Fibroblast of peridontal ligament (primary cell): ENCODE results near the gene ASB13.
"Not testable (repeated sequence)": the region's sequence is repeated elsewhere in the genome, so short reads cannot be mapped to it uniquely, and the experiment has no call there.

Experiments
- DNase-seq: peaks from one replicate; pipeline ENCODE4 v3.0.0-alpha.2; 2010; ENCODE audit errors: extremely low read depth

The ASB13 gene

DNA sequence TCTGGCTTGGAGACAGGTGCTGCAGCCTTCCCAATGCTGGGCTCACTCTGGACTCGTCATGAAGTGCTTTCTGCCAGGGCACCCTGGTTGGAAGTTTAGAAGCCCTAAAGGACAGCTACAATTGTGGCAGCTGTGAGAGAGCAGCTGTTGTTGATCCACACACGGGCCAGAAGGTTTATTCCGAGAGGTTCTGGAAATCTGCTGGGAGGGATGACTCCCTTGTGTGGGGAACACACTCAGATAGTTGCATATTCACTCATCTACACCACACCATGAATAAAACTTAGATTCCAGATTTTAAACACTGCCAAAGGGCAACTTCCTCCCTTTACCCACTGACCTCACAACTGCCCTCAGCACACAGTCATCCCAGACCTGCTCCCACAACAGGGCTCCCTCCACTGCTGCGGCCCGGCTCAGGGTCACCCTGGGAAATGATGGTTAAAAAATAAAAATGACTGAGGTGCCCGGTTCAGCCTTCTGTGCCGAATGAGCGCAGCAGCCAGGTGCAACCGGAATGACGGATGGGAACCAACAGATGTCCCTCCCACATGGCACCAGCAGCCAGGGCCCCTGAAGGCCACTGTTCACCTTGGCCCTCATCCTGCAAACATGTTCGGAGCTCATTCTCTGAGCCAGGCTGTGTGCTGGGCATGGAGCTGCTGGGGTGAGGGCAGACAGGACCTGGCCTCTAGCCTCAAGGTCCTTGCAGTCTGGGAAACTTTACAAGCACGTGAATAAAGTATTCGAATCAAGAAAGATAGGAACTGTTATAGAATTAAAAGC, 40.2 kb downstream of the ASB13 start:
- DNase-seq: no peak

DNA sequence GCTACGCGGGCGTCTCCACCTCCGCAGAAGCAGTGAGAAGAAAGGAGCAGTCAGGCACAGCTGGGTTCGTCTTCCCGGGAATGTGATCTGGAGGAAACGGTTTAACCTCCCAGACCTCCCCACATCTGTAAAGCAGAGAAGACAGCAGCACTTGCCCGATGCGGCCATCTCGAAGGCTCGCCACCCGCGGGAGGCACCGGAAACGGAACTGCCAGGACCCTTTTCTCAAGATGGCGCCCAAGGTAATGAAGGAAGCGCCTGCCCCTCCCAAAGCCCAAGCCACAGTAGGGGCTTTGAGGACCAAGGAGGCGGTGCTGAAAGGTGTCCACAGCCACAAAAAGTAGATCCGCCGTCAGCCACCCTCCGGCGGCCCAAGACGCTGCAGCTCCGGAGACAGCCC, 41.7 kb downstream of the ASB13 start:
- DNase-seq: no peak

- DNase-seq: peak; percentile 72
Observed at GRCh38 chr10:5623081-5623748, 43.2 kb downstream of the ASB13 start.

DNA sequence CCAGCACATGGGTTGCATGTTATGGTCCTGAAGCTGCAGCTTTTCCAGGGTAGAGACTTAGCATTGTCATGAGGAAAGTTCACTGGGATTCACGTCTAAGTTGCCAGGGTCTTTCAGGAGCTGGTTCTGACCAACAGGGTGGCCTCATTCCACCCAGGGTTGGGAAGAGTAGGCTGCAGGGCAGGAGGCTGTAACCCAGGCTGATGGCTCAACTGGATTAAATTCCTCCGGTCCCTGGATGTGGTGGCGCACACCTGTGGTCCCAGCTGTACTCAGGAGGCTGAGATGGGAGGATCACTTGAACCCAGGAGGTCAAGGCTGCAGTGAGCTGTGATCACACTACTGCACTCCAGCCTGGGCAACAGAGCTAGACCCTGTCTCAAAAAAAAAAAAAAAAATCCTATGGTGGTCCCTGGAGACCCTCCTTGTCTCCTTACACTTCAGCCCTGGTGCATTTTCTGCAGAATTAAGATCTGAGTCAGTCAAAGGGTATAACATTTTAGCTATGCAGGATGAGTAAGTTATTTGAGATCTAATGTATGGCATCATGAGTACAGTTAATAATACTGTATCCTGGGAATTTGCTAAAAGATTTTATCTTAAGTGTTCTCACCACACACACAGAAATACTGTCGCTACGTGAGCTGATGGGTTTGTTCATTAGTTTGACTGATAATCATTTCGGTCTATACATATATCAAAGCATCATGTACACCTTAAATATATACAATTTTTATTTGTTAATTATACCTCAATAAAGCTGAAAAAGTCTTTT, 44.0 kb downstream of the ASB13 start:
- no peak for DNase-seq

DNA sequence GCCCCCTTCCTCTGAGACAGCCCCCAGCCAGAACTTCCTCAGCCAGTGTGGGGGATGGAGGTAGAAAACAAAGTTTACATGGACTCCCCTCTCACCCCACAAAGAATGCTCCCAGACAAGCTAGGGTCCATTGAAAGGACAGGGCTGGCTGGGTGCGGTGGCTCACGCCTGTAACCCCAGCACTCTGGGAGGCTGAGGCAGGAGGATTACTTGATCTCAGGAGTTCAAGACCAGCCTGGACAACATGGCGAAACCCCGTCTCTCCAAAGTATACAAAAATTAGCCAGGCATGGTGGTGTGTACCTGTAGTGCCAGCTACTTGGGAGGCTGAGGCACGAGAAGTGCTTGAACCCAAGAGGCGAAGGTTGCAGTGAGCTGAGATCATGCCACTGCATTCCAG, 45.0 kb downstream of the ASB13 start:
- DNase-seq: not testable (repeated sequence)

DNA sequence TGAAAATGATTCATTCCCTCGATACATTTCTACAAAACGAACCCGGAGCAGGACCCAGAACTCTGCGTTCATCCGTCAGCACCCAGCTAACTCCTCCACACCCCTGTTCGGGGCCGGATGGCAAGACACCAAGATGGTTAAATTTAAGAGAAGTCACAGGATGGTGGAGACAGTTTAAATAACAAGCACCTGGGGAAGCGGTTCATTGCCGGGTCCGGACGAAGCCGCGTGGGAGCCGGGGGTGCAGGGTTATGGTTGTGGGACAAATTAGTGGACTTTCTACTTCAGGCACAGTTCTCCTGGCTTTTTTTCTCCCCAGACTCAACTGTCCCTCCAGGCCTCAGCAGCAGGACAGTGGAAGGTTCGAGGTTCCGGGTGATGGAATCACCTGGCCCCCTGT, 45.4 kb downstream of the ASB13 start:
- no peak for DNase-seq

DNA sequence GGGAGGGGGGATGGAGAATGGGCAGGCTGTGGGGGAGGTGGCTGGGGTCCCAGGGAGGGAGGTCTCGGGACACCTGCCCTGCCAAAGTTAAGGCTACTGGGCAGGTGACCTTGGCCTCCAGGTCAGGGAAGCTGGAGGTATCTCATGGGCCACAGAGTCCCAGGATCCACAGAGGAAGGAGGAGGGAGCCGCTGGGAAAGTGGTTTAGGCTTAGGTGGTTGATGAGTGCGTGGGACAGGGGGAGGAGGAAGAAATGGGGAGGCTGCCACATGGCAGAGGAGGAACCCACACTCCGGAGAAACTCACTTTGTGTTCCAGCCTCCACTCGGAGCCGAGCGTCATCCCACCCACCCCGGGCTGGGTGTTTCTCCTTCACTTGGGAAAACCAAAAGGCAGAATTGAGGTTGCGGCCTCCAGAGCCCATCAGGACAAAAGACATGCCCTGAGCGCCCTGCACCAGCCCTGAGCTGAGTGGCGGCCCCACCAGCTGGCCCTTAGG, 46.1 kb downstream of the ASB13 start:
- DNase-seq: peak; percentile 47

- DNase-seq: peak; percentile 90
Observed at GRCh38 chr10:5619362-5620211, 46.8 kb downstream of the ASB13 start.

DNA sequence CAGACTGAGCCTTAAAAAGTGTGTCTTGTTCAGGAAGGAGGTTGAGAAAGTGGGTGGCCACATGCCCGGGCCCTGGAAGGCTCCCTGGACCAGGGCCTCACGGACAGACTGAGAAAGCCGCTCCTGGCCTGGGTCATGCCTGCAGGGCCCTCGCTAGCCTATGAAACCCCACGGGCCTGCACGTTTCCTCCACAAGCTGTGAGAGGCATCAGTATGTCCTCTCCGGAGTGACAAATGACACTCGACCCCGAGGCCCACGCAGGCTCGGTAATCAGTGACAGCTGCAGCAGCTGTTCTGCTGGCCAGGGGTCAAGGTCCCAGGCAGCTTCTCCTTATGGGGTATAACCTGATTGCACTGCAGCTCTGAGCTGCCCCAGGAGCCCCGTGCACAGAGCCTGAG, 47.6 kb downstream of the ASB13 start:
- DNase-seq: peak; percentile 38

DNA sequence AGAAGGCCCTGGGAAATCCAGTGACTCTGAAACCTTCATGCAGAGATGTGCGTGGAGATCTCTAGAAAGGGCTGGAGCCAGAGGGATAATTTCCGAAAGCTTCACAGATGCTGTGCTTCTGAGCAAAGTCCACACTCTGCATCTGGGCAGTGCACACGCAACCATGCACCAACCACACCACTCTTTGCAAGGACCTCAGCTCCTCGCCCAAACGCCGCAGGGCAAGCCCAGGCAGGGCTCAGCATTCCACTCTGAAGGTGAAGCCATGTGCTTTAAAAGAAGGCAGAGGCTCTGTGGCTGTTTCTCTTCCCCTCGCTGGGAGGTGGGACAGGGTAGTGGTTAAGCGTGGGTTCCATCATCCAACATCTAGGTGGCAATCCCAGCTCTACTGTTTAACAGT, 48.4 kb downstream of the ASB13 start:
- DNase-seq: no peak

DNA sequence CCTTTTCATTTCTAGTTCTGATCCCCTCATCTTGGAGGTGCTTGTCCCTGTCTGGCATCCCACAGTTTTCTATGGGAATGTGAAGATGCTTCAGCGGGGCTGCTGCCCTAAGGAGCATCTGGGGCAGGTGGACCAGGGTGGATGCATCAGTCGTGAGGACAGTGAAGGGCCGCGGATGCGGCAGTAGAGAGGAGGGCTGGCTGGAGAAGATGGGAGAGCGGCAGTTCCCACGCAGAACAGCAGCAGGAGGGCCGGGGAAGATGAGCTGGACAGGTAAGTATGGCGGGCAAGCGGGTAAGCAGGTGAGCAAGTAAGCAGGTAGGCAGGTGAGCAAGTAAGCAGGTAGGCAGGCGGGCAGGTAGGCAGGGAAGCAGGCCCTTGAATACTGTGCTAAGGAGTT, 48.9 kb downstream of the ASB13 start:
- no peak for DNase-seq

GRCh38 chr10:5616836-5617235, 49.6 kb downstream of the ASB13 start:
- no peak for DNase-seq

DNA sequence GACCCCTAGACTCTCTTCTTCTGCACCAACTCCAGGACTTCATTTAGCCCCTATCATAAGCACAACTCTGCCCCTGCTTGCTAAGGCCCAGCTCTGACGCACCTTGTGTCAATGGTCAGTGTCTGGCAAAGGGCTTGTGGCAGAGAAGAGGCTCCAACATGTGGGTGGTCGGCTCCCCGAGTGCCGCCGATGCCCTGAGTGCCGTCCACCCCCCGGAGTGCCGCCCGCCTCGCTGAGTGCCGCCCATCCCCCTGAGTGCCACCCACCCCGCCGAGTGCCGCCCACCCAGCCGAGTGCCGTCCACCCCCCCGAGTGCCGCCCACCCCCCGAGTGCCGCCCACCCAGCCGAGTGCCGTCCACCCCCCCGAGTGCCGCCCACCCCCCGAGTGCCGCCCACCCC, 50.3 kb downstream of the ASB13 start:
- no peak for DNase-seq

GRCh38 chr10:5615316-5615715, 51.1 kb downstream of the ASB13 start:
- DNase-seq: peak; percentile 75

GRCh38 chr10:5614155-5614721, 52.2 kb downstream of the ASB13 start:
- peak; percentile 91 for DNase-seq

GRCh38 chr10:5613481-5614154, 52.8 kb downstream of the ASB13 start:
- no peak for DNase-seq

GRCh38 chr10:5611899-5612680, 54.3 kb downstream of the ASB13 start:
- no peak for DNase-seq

- DNase-seq: no peak
Observed at GRCh38 chr10:5609952-5610616, 56.3 kb downstream of the ASB13 start.

DNA sequence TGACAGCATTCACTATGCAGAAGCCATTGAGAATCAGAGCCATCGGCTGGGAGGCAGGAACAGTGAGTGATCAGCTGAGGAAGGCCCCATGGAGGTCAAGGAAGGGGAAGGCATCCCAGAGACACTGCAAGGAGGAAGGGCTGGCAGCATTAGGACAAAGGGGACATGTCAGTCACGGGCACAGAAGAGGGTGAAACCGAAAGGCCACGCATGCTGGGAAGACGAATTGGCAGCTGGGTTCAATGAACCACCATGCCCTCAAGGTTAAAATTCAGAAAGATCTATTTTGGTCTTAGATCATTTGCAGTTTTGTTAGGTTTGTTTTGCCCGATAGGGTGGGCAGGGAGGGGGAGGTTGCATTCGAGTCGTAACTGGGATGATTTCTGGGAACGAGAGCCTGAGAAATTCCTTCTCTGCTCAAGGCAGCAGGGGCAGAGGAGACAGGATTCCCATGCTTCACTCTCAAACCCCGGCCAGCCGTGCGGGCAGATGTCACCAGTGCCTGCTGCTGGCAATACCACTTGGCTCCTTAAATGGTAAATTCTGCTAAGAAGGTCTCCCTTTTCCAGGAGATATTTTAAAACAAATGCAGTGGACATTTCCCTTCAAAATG, 57.7 kb downstream of the ASB13 start:
- no peak for DNase-seq
